ENCODE results near the gene NR4A1. TPM values are rescaled to one million over a fixed set of nuclear protein-coding genes. Genes with fewer than 3 reads are reported as not detected.
A peak's percentile ranks its signal among the peaks of the same experiment; 100 is the strongest.

Gene NR4A1
- total and polyA plus RNA-seq, 4 donors = 21.2 to 96.6 (median 40.0) TPM

DNA sequence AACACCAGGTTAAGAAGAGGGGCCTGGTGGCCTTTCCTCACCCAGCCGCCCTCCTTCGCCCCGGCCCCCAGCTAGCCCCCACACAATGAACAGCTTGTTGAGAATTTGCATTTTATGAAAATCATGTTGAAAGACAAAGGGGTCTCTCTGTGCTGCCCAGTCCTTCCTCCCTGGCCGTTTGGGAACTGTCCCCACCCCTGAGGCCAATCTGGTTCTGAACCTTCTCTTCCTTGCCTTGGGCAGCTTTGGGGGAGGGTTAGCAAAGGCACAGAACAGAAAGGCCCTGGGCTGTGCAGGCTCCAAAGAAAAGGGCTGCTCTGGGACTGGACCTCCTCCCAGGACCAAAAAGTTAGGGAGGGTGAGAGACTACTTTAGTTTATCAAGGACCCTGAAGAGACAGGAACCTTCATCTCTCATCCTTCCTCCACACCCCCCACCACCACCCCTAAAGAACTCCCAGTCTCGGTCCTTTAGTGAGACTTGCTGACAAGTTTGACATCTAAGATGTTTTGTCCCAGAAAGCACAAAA lies 43.2 kb upstream of the NR4A1 start:
- Histone ChIP-seq H3K27ac (ENCODE audit: low read depth, low read length) (peak overlapping the region; percentile 87), H3K4me1 (ENCODE audit: control insufficient read depth, insufficient read depth, low read length) (peaks cover 64% of the 10 kb centered on the region), H3K36me3 (ENCODE audit: control insufficient read depth, insufficient read depth, low read length) (peaks cover 5% of the 10 kb centered on the region), H3K4me3 (ENCODE audit: low read depth, low read length) (peak overlapping the region; percentile 64), H3K27me3 (ENCODE audit: control insufficient read depth, insufficient read depth, low read length) (peaks cover 21% of the 10 kb centered on the region), H3K9me3 (ENCODE audit: control insufficient read depth, insufficient read depth, low read length) (no peaks in the 10 kb centered on the region)
- 17% methylated on average over 1 of the region's 5 CpGs for WGBS (ENCODE audit: insufficient coverage)
- DNase-seq (ENCODE audit: low read depth in 4 of 6, low spot score in 6 of 6) = no peak

DNA sequence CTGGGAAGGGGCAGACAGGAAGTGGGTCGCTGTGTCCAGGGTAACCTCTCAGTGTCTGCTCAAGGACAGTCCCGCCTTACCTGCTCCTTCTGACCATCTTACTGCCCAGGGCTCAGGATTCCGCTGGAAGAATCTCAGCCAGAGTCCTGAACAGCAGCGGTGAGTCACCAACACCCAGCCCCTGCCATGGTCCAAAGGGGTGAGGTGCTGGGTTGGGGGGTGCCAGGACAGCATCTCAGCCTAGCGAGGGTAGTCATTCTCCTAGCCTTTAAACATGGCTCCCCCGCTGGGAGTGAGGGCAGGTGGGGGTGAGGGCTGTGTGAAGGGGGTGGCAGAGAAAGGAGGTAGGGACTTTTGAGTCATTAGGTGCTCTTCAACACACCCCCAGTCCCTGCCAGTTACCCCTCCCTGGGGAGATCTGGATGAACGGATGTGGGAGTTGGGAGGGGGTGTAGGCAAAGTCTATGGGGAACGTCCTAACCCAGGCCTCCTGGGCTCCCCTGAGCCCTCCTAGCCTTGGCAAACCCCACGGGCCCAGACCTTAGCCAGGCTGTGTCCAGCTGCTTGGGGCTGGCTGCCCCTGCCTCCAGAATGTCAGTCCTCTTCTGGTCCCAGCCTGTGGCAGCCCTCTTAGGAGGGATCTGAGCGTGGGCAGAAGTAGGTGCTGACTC lies 42.0 kb upstream of the NR4A1 start:
- Histone ChIP-seq H3K9me3 (ENCODE audit: control insufficient read depth, insufficient read depth, low read length) (no peaks in the 10 kb centered on the region), H3K4me3 (ENCODE audit: low read depth, low read length) (peak overlapping the region; percentile 9), H3K36me3 (ENCODE audit: control insufficient read depth, insufficient read depth, low read length) (peaks cover 4% of the 10 kb centered on the region), H3K27ac (ENCODE audit: low read depth, low read length) (peak overlapping the region; percentile 87), H3K27me3 (ENCODE audit: control insufficient read depth, insufficient read depth, low read length) (peaks cover 21% of the 10 kb centered on the region), H3K4me1 (ENCODE audit: control insufficient read depth, insufficient read depth, low read length) (peaks cover 60% of the 10 kb centered on the region)
- 66% methylated on average over 6 of the region's 10 CpGs for WGBS (ENCODE audit: insufficient coverage)
- DNase-seq (ENCODE audit: low read depth in 4 of 6, low spot score in 6 of 6) = no peak

DNA sequence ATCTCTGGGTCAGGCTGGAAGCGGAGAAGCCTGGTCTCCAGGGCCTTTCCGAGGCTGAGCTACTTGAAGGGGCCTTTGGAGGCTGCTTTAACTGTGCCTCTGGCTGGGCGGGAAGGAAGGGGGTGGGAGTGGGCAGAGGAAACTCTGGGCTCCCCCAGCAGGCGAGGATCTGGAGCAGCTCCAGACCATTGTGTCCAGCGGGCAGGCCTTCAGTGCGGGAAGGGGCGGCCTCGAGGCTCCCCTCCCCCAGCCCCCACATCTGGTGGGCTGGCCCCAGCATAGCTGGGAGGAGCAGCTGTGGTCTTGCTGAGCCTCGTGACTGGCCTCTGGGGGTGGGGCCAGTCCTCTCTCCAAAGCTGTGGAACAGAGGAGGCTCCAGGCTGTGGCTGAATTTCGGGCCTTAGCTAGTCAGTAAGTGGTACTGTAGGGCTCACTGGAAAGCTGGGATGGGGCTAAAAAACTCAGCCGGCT lies 41.1 kb upstream of the NR4A1 start:
- WGBS (ENCODE audit: insufficient coverage) = 25% methylated on average over 6 of the region's 11 CpGs
- Histone ChIP-seq H3K4me1 (ENCODE audit: control insufficient read depth, insufficient read depth, low read length) (peaks cover 63% of the 10 kb centered on the region), H3K27me3 (ENCODE audit: control insufficient read depth, insufficient read depth, low read length) (peaks cover 22% of the 10 kb centered on the region), H3K27ac (ENCODE audit: low read depth, low read length) (peak overlapping the region; percentile 87), H3K4me3 (ENCODE audit: low read depth, low read length) (peak overlapping the region; percentile 9), H3K9me3 (ENCODE audit: control insufficient read depth, insufficient read depth, low read length) (no peaks in the 10 kb centered on the region), H3K36me3 (ENCODE audit: control insufficient read depth, insufficient read depth, low read length) (peaks cover 8% of the 10 kb centered on the region)
- peak in 2 of 6 donors; percentile 66 to 90 for DNase-seq (ENCODE audit: low read depth in 4 of 6, low spot score in 6 of 6)

DNA sequence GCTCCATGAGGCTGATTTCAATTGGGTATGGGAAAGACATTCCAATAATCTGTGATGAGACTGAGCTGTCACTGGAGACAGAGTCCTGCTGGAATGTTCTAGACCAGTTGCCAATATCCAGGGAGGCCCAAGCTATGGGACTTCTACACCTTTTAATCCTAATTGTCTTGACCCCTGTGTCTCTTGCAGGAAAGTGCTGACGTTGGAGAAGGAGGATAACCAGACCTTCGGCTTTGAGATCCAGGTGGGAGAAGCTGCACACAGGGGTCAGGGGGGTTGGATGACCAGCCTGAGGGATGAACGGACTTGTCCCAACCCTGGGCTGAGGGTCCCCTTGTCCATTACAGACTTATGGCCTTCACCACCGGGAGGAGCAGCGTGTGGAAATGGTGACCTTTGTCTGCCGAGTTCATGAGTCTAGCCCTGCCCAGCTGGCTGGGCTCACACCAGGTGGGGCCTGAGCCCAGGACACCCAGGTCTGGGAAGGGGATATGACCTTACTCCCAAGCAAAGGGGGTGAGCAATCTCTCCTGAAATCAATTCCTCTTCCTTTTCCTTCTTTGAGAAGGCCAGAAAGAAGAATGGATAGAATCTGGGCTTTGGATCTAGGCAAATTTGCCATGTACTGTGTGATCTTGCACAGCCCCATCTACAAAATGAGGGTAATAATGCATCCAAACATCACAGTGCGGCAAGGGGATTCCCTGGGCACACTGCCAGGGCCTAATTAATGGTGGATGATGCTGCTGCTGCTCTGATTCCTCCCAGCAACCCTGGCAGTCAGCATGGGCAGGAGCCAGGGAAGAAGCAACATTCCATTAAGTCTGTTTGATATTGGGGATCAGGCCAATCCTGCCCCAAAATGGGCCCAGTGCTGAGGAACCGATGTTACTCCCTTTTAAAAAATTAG lies 40.3 kb upstream of the NR4A1 start:
- no peaks in the 10 kb centered on the region for H3K9me3 ChIP-seq (ENCODE audit: control insufficient read depth, insufficient read depth, low read length)
- H3K36me3 ChIP-seq (ENCODE audit: control insufficient read depth, insufficient read depth, low read length) = peaks cover 9% of the 10 kb centered on the region
- WGBS (ENCODE audit: insufficient coverage) = 41% methylated on average over 8 of the region's 8 CpGs
- peak overlapping the region; percentile 87 for H3K27ac ChIP-seq (ENCODE audit: low read depth, low read length)
- peaks cover 62% of the 10 kb centered on the region for H3K4me1 ChIP-seq (ENCODE audit: control insufficient read depth, insufficient read depth, low read length)
- peak overlapping the region; percentile 9 for H3K4me3 ChIP-seq (ENCODE audit: low read depth, low read length)
- H3K27me3 ChIP-seq (ENCODE audit: control insufficient read depth, insufficient read depth, low read length) = peaks cover 19% of the 10 kb centered on the region
- peak in 5 of 6 donors; percentile 50 to 97 (median 77) for DNase-seq (ENCODE audit: low read depth in 4 of 6, low spot score in 6 of 6)

DNA sequence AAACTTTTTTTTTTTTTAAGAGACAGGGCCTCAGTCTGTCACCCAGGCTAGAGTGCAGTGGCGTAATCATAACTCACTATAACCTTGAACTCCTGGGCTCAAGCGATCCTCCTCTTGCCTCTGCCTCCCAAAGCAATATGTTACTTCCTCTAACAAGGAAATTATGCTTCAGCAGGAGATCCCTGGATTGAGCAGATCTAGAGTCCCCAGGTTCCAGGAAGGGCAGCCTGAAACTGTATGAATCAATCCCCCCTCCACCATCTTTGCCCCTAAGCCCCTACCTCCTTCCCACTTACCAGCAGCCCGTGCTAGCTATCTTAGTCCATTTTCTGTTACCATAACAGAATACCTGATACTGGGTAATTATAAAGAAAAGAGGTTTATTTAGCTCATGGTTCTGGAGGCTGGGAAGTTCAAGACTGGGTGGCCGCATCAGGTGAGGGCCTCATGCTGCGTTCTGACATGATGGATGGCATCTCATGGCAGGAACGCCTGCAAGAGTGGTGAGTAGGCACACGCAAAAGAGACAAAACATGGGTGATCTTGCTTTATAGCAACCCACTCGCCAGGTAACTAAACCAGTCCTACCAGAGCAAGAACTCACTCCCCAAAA lies 39.5 kb upstream of the NR4A1 start:
- Histone ChIP-seq H3K27ac (ENCODE audit: low read depth, low read length) (peak overlapping the region; percentile 87), H3K36me3 (ENCODE audit: control insufficient read depth, insufficient read depth, low read length) (peaks cover 9% of the 10 kb centered on the region), H3K4me3 (ENCODE audit: low read depth, low read length) (no peak overlapping the region), H3K4me1 (ENCODE audit: control insufficient read depth, insufficient read depth, low read length) (peaks cover 56% of the 10 kb centered on the region), H3K27me3 (ENCODE audit: control insufficient read depth, insufficient read depth, low read length) (peaks cover 13% of the 10 kb centered on the region), H3K9me3 (ENCODE audit: control insufficient read depth, insufficient read depth, low read length) (no peaks in the 10 kb centered on the region)
- 88% methylated on average over 6 of the region's 8 CpGs for WGBS (ENCODE audit: insufficient coverage)
- DNase-seq (ENCODE audit: low read depth in 4 of 6, low spot score in 6 of 6) = no peak

DNA sequence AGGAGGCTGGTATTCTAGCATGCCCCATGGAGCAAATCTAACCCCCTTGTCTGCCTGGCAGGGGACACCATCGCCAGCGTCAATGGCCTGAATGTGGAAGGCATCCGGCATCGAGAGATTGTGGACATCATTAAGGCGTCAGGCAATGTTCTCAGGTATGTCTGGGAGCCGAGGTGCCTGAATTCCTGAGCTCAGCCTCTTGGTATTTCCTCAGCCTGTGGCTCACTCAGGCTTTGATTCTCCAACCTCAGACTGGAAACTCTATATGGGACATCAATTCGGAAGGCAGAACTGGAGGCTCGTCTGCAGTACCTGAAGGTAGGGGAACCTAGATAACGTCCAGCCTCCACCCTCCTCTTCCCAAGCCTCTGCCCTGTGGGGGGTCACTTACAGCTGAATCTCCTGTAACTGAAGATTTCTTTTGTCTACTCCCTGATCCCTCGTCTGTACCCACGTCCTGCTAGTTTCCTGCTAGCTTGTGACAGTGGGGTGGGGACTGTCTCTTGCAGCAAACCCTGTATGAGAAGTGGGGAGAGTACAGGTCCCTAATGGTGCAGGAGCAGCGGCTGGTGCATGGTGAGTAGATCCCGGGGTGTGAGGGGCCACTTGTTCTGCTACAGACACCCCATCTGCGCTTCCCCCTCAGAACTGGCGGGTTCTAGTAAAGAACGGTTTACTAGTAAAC lies 37.5 kb upstream of the NR4A1 start:
- H3K36me3 ChIP-seq (ENCODE audit: control insufficient read depth, insufficient read depth, low read length) = peaks cover 9% of the 10 kb centered on the region
- no peak overlapping the region for H3K27ac ChIP-seq (ENCODE audit: low read depth, low read length)
- H3K4me3 ChIP-seq (ENCODE audit: low read depth, low read length) = no peak overlapping the region
- H3K4me1 ChIP-seq (ENCODE audit: control insufficient read depth, insufficient read depth, low read length) = peaks cover 42% of the 10 kb centered on the region
- DNase-seq (ENCODE audit: low read depth in 4 of 6, low spot score in 6 of 6) = no peak
- WGBS (ENCODE audit: insufficient coverage) = 93% methylated on average over 13 of the region's 16 CpGs
- H3K9me3 ChIP-seq (ENCODE audit: control insufficient read depth, insufficient read depth, low read length) = no peaks in the 10 kb centered on the region
- peaks cover 6% of the 10 kb centered on the region for H3K27me3 ChIP-seq (ENCODE audit: control insufficient read depth, insufficient read depth, low read length)

DNA sequence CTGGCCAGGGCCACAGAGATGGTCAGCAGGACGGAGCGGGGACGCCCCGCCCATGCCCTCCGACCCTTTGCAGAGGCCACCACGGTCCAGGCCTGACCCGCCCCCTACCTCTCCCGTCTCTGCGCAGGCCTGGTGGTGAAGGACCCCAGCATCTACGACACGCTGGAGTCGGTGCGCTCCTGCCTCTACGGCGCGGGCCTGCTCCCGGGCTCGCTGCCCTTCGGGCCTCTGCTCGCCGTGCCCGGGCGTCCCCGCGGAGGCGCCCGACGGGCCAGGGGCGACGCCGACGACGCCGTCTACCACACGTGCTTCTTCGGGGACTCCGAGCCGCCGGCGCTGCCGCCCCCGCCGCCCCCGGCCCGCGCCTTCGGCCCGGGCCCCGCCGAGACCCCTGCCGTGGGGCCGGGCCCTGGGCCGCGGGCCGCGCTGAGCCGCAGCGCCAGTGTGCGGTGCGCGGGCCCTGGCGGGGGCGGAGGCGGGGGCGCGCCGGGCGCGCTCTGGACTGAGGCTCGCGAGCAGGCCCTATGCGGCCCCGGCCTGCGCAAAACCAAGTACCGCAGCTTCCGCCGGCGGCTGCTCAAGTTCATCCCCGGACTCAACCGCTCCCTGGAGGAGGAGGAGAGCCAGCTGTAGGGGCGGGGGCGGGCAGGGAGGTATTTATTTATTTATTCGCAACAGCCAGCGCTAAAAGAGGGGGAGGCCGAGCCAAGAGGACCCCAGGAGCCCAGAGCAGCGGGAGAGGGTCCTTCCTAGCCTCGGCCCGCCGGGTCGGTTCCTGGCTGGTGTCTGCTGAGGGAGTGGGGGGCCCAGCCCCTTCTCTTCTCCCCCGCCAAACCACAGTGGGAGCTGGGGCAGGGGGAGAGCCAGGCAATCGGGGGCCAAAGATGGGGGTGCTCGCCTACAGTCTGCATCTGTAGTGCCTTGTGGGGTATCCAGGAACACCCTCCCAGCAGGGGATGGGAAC lies 36.4 kb upstream of the NR4A1 start:
- 18% methylated on average over 82 of the region's 93 CpGs for WGBS (ENCODE audit: insufficient coverage)

DNA sequence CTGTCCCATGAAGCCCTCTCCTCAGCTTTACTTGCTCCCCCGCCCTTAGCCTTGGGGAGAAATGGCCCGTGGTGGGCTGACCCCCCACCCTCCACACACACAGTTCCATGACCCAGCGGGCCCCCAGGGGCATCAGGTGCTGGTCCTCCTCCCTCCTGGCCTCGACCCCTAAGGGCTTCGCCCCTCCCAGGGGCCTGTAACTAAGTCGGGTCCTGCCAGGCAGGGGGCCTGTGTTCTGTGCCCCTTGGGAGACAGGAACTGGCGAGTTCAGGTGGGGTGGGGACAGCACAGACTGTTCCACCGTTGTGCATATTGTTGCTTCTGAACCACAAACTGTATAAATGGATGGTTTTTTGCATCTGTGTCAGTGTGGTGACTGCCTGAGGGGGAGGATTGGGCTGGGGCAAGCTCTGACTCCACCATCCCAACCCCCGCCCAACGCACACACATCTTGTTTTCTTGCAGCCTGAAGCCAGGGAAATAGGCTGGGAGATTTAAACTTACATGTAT lies 35.7 kb upstream of the NR4A1 start:
- Histone ChIP-seq H3K36me3 (ENCODE audit: control insufficient read depth, insufficient read depth, low read length) (peaks cover 5% of the 10 kb centered on the region), H3K27me3 (ENCODE audit: control insufficient read depth, insufficient read depth, low read length) (peaks cover 8% of the 10 kb centered on the region), H3K9me3 (ENCODE audit: control insufficient read depth, insufficient read depth, low read length) (no peaks in the 10 kb centered on the region), H3K27ac (ENCODE audit: low read depth, low read length) (no peak overlapping the region), H3K4me3 (ENCODE audit: low read depth, low read length) (no peak overlapping the region), H3K4me1 (ENCODE audit: control insufficient read depth, insufficient read depth, low read length) (peaks cover 30% of the 10 kb centered on the region)
- no peak for DNase-seq (ENCODE audit: low read depth in 4 of 6, low spot score in 6 of 6)
- 63% methylated on average over 8 of the region's 10 CpGs for WGBS (ENCODE audit: insufficient coverage)

More for the DNA sequence above, 36.4 kb upstream of the NR4A1 start:
- Histone ChIP-seq H3K9me3 (ENCODE audit: control insufficient read depth, insufficient read depth, low read length) (no peaks in the 10 kb centered on the region), H3K27me3 (ENCODE audit: control insufficient read depth, insufficient read depth, low read length) (peaks cover 8% of the 10 kb centered on the region), H3K36me3 (ENCODE audit: control insufficient read depth, insufficient read depth, low read length) (peaks cover 5% of the 10 kb centered on the region), H3K27ac (ENCODE audit: low read depth, low read length) (no peak overlapping the region), H3K4me1 (ENCODE audit: control insufficient read depth, insufficient read depth, low read length) (peaks cover 31% of the 10 kb centered on the region), H3K4me3 (ENCODE audit: low read depth, low read length) (no peak overlapping the region)
- DNase-seq (ENCODE audit: low read depth in 4 of 6, low spot score in 6 of 6) = peak in 1 of 6 donors; percentile 57

Data from spinal cord (tissue), 10 donors.